ENCODE data around the gene SECTM1.
A peak's percentile ranks its signal among the peaks of the same experiment; 100 is the strongest.
"Not testable (repeated sequence)": the region's sequence is repeated elsewhere in the genome, so short reads cannot be mapped to it uniquely, and the experiment has no call there.

SECTM1 gene

GRCh38 chr17:82333279-82334171 is at the start of gene SECTM1:
TSS of gene SECTM1 (minus strand) at chr17:82333766. CDS start at chr17:82327240, 6,526 bp downstream.
- H3K36me3 ChIP-seq (ENCODE audit: low read depth) = no peaks in the 10 kb centered on the region
- H3K27me3 ChIP-seq (ENCODE audit: insufficient read depth, poor library complexity, severe bottlenecking) = no peaks in the 10 kb centered on the region
- TF ChIP-seq CTCF (IDR thresholded peaks at IDR 0.05; ENCODE audit: poor library complexity, severe bottlenecking) = no peak
- peaks cover 40% of the 10 kb centered on the region for H3K4me1 ChIP-seq (ENCODE audit: insufficient read depth, poor library complexity, severe bottlenecking)
- H3K4me3 ChIP-seq (ENCODE audit: severe bottlenecking) = peak within 1 kb of the TSS; percentile 33
- DNase-seq (ENCODE audit: low spot score) (peak; percentile 73), ATAC-seq (ENCODE audit: low read depth) (peak; percentile 21; the same call in 2 of the 3 replicates)
- H3K27ac ChIP-seq (ENCODE audit: poor library complexity, severe bottlenecking) = peak within 1 kb of the TSS; percentile 59
- no peaks in the 10 kb centered on the region for H3K9me3 ChIP-seq (ENCODE audit: severe bottlenecking)

GRCh38 chr17:82382933-82383255 is 49.3 kb upstream of the SECTM1 start:
- Histone ChIP-seq H3K9me3 (ENCODE audit: severe bottlenecking) (no peaks in the 10 kb centered on the region), H3K4me3 (ENCODE audit: severe bottlenecking) (no peak overlapping the region), H3K27me3 (ENCODE audit: insufficient read depth, poor library complexity, severe bottlenecking) (peaks cover 19% of the 10 kb centered on the region), H3K27ac (ENCODE audit: poor library complexity, severe bottlenecking) (no peak overlapping the region), H3K36me3 (ENCODE audit: low read depth) (no peaks in the 10 kb centered on the region), H3K4me1 (ENCODE audit: insufficient read depth, poor library complexity, severe bottlenecking) (peaks cover 10% of the 10 kb centered on the region)
- ATAC-seq (ENCODE audit: low read depth) (no peak), DNase-seq (ENCODE audit: low spot score) (peak; percentile 68)
- TF ChIP-seq CTCF (IDR thresholded peaks at IDR 0.05; ENCODE audit: poor library complexity, severe bottlenecking) = no peak

GRCh38 chr17:82382220-82382932 is 48.8 kb upstream of the SECTM1 start:
- not testable (repeated sequence) for H3K36me3 ChIP-seq (ENCODE audit: low read depth); H3K27ac ChIP-seq (ENCODE audit: poor library complexity, severe bottlenecking); ATAC-seq (ENCODE audit: low read depth); H3K4me3 ChIP-seq (ENCODE audit: severe bottlenecking); H3K9me3 ChIP-seq (ENCODE audit: severe bottlenecking)
- DNase-seq (ENCODE audit: low spot score) = peak; percentile 54
- H3K27me3 ChIP-seq (ENCODE audit: insufficient read depth, poor library complexity, severe bottlenecking) = peaks cover 19% of the 10 kb centered on the region
- H3K4me1 ChIP-seq (ENCODE audit: insufficient read depth, poor library complexity, severe bottlenecking) = peaks cover 10% of the 10 kb centered on the region

GRCh38 chr17:82381703-82382009 is 48.1 kb upstream of the SECTM1 start:
- H3K27ac ChIP-seq (ENCODE audit: poor library complexity, severe bottlenecking); DNase-seq (ENCODE audit: low spot score); ATAC-seq (ENCODE audit: low read depth); H3K4me3 ChIP-seq (ENCODE audit: severe bottlenecking); H3K9me3 ChIP-seq (ENCODE audit: severe bottlenecking); H3K36me3 ChIP-seq (ENCODE audit: low read depth): not testable (repeated sequence)
- peaks cover 21% of the 10 kb centered on the region for H3K27me3 ChIP-seq (ENCODE audit: insufficient read depth, poor library complexity, severe bottlenecking)
- H3K4me1 ChIP-seq (ENCODE audit: insufficient read depth, poor library complexity, severe bottlenecking) = peaks cover 10% of the 10 kb centered on the region

- ATAC-seq (ENCODE audit: low read depth) = no peak
- Histone ChIP-seq H3K4me3 (ENCODE audit: severe bottlenecking) (no peak overlapping the region), H3K27ac (ENCODE audit: poor library complexity, severe bottlenecking) (no peak overlapping the region), H3K27me3 (ENCODE audit: insufficient read depth, poor library complexity, severe bottlenecking) (peaks cover 25% of the 10 kb centered on the region), H3K9me3 (ENCODE audit: severe bottlenecking) (no peaks in the 10 kb centered on the region), H3K36me3 (ENCODE audit: low read depth) (no peaks in the 10 kb centered on the region), H3K4me1 (ENCODE audit: insufficient read depth, poor library complexity, severe bottlenecking) (peaks cover 10% of the 10 kb centered on the region)
- no peak for TF ChIP-seq CTCF (IDR thresholded peaks at IDR 0.05; ENCODE audit: poor library complexity, severe bottlenecking)
- no peak for DNase-seq (ENCODE audit: low spot score)
Observed at GRCh38 chr17:82380860-82381702, 47.5 kb upstream of the SECTM1 start.
